ENCODE results near the gene PLA2G6.

- TF ChIP-seq CTCF (IDR thresholded peaks at IDR 0.05; ENCODE audit: control extremely low read depth in 1 of 3, insufficient read depth in 1 of 3, low read depth in 1 of 3, low read length in 3 of 3) (peak in 1 of 3 experiments; percentile 49; a peak in 2 of 4 replicates), POLR2AphosphoS5 (IDR thresholded peaks at IDR 0.05; ENCODE audit: low read depth, low read length) (no peak), CBX8 (IDR thresholded peaks at IDR 0.05; ENCODE audit: borderline replicate concordance, low read depth, low read length) (no peak), EZH2 (IDR thresholded peaks at IDR 0.05; ENCODE audit: low read depth, low read length, severe bottlenecking) (no peak), BACH1 (IDR thresholded peaks at IDR 0.05; ENCODE audit: low read length) (no peak)
Measured at GRCh38 chr22:38153821-38154562, 27.6 kb downstream of the PLA2G6 start.
